CD14-positive monocyte (primary cell): ENCODE results near the gene TEAD1. TPM values are rescaled to one million over a fixed set of nuclear protein-coding genes. Genes with fewer than 3 reads are reported as not detected.

ENCODE experiments used
- DNase-seq, 3 donors: peaks; one replicate each; pipeline ENCODE4 v3.0.0-alpha.2; 2011 to 2022
- H2AFZ ChIP-seq: 2 replicates; pipeline ENCODE4 v1.6.0; 2012; ENCODE audit warnings: mild to moderate bottlenecking, low read depth, low read length, inconsistent platforms; ENCODE audit not compliant: insufficient read depth, poor library complexity, severe bottlenecking
- H3K27ac ChIP-seq, 2 donors: 1 replicate in 1 of 2; 2 replicates in 1 of 2; pipeline ENCODE4 v1.5.1; 2012 to 2013; ENCODE audit warnings: low read length in 2 of 2, control low read depth in 1 of 2, inconsistent platforms in 1 of 2, low read depth in 1 of 2, mild to moderate bottlenecking in 1 of 2
- H3K27me3 ChIP-seq, 2 donors: one replicate each; pipeline versions ENCODE4 v1.6.0 to v1.6.1; 2011 to 2013; ENCODE audit warnings: low read length in 2 of 2; ENCODE audit not compliant: control insufficient read depth in 2 of 2, insufficient read depth in 2 of 2
- H3K36me3 ChIP-seq, 2 donors: replicated peaks in 1 of 2; 1 replicate in 1 of 2; 2 replicates in 1 of 2; pipeline versions ENCODE4 v1.5.1 to v1.6.1; 2012 to 2013; ENCODE audit warnings: low read length in 2 of 2, control low read depth in 1 of 2, inconsistent platforms in 1 of 2, mild to moderate bottlenecking in 1 of 2; ENCODE audit not compliant: insufficient read depth in 2 of 2, control insufficient read depth in 1 of 2
- H3K4me1 ChIP-seq, 2 donors: 1 replicate in 1 of 2; 2 replicates in 1 of 2; pipeline versions ENCODE4 v1.5.1 to v1.6.1; 2012 to 2013; ENCODE audit warnings: low read length in 2 of 2, control low read depth in 1 of 2, inconsistent platforms in 1 of 2, mild to moderate bottlenecking in 1 of 2, moderate library complexity in 1 of 2; ENCODE audit not compliant: insufficient read depth in 2 of 2, control insufficient read depth in 1 of 2
- H3K4me2 ChIP-seq: replicated peaks from 2 replicates; pipeline ENCODE3; 2012; ENCODE audit warnings: low read length, moderate library complexity, mild to moderate bottlenecking; ENCODE audit not compliant: poor library complexity, severe bottlenecking; ENCODE audit errors: extremely low read depth
- H3K4me3 ChIP-seq, 3 experiments: fragments of 200-600 bp in 1 of 3; sonication (generic) in 1 of 3; replicated peaks in 1 of 3; 1 replicate in 2 of 3; 2 replicates in 1 of 3; pipeline ENCODE4 v1.5.1; 2011 to 2013; ENCODE audit warnings: low read length in 3 of 3, mild to moderate bottlenecking in 3 of 3, control low read depth in 2 of 3, low read depth in 2 of 3, inconsistent platforms in 1 of 3, moderate library complexity in 1 of 3
- H3K79me2 ChIP-seq: 2 replicates; pipeline ENCODE4 v1.6.0; 2012; ENCODE audit warnings: mild to moderate bottlenecking, control low read depth, inconsistent platforms, low read length, moderate library complexity; ENCODE audit not compliant: insufficient read depth
- H3K9ac ChIP-seq: 2 replicates; pipeline ENCODE4 v1.6.0; 2017; ENCODE audit warnings: low read length, mild to moderate bottlenecking; ENCODE audit not compliant: insufficient read depth, poor library complexity, severe bottlenecking
- H3K9me3 ChIP-seq, 2 donors: replicated peaks in 1 of 2; 1 replicate in 1 of 2; 2 replicates in 1 of 2; pipeline versions ENCODE4 v1.5.1 to v1.6.1; 2012 to 2013; ENCODE audit warnings: low read length in 2 of 2, control low read depth in 1 of 2; ENCODE audit not compliant: control insufficient read depth in 1 of 2, insufficient read depth in 1 of 2
- H4K20me1 ChIP-seq: 2 replicates; pipeline ENCODE4 v1.6.0; 2012; ENCODE audit warnings: mild to moderate bottlenecking, low read length, control low read depth, moderate library complexity; ENCODE audit not compliant: insufficient read depth
- H3K27ac Mint-ChIP-seq, 7 donors: one replicate each; pipeline ENCODE4 v1.8.0; 2020; ENCODE audit warnings: mild to moderate bottlenecking in 7 of 7, mixed read lengths in 7 of 7, moderate library complexity in 6 of 7, inconsistent platforms in 2 of 7
- H3K27me3 Mint-ChIP-seq, 3 donors: one replicate each; pipeline ENCODE4 v1.8.0; 2021 to 2022; ENCODE audit warnings: low read depth in 3 of 3, mild to moderate bottlenecking in 3 of 3, mixed read lengths in 3 of 3, moderate library complexity in 3 of 3, inconsistent platforms in 1 of 3
- H3K36me3 Mint-ChIP-seq, 2 donors: one replicate each; pipeline ENCODE4 v1.8.0; 2020; ENCODE audit warnings: mixed read lengths in 2 of 2, inconsistent platforms in 1 of 2, mild to moderate bottlenecking in 1 of 2
- H3K4me1 Mint-ChIP-seq: one replicate; pipeline ENCODE4 v1.8.0; 2020; ENCODE audit warnings: mild to moderate bottlenecking, mixed read lengths
- H3K4me3 Mint-ChIP-seq, 2 donors: one replicate each; pipeline ENCODE4 v1.8.0; 2020; ENCODE audit warnings: mild to moderate bottlenecking in 2 of 2, mixed read lengths in 2 of 2, moderate library complexity in 1 of 2
- H3K9me3 Mint-ChIP-seq, 7 donors: one replicate each; pipeline ENCODE4 v1.8.0; 2020 to 2022; ENCODE audit warnings: mixed read lengths in 7 of 7, mild to moderate bottlenecking in 6 of 7, moderate library complexity in 6 of 7, inconsistent platforms in 2 of 7
- CTCF ChIP-seq: fragments of 200-600 bp; IDR thresholded peaks from one replicate; pipeline ENCODE4 v1.8.0; 2022; ENCODE audit warnings: antibody characterized with exemption, mild to moderate bottlenecking
- WGBS: methylation state at CpG from one replicate; pipeline ENCODE4 v1.1.5; 2013; ENCODE audit warnings: missing lambda C conversion rate; ENCODE audit not compliant: insufficient coverage; 5-methylcytosine and 5-hydroxymethylcytosine counted together
- intact Hi-C, 2 donors: fragments of 100-400 bp; cut with micrococcal nuclease; formaldehyde crosslinking; loops; one replicate each; pipeline versions ENCODE4 v1.15.0 to v1.15.1; 2023
- polyA plus RNA-seq, 3 donors: library from polyadenylated mRNA; depleted of rRNA in 1 of 3; unstranded in 2 of 3; stranded (reverse) in 1 of 3; fragments of 300-500 nt in 2 of 3; fragments of >200 nt in 1 of 3; fragmentation: Illumina TruSeq in 2 of 3; gene quantifications; 1 replicate in 2 of 3; 2 replicates in 1 of 3; pipeline ENCODE4 v1.2.3, GENCODE V29; 2012 to 2021

TEAD1 gene
- polyA plus RNA-seq, 3 donors, result not detected

GRCh38 chr11:12840871-12841660 lies 166.8 kb downstream of the TEAD1 start:
- Mint-ChIP-seq H3K4me3 (no peak overlapping the region), H3K4me1 (no peaks in the 10 kb centered on the region), H3K9me3 (peaks cover 0 to 3% (median 0%) of the 10 kb centered on the region in 7 donors), H3K27ac (no peak overlapping the region), H3K36me3 (no peaks in the 10 kb centered on the region), H3K27me3 (peaks cover 3 to 10% (median 9%) of the 10 kb centered on the region in 3 donors)
- TF ChIP-seq CTCF, result no peak
- DNase-seq, result no peak
- H3K27ac ChIP-seq, result no peak overlapping the region
- WGBS, result no CpG with 5 or more reads among the region's 6 CpGs
- no peaks in the 10 kb centered on the region for H4K20me1 ChIP-seq
- H3K9ac ChIP-seq, result no peak overlapping the region
- H3K36me3 ChIP-seq, result no peaks in the 10 kb centered on the region
- H3K9me3 ChIP-seq, result no peaks in the 10 kb centered on the region
- no peaks in the 10 kb centered on the region for H3K4me1 ChIP-seq
- intact Hi-C loops, result no loop called here
- no peak overlapping the region for H2AFZ ChIP-seq
- no peak overlapping the region for H3K4me3 ChIP-seq
- H3K4me2 ChIP-seq, result no peak overlapping the region
- H3K79me2 ChIP-seq, result no peaks in the 10 kb centered on the region
- peaks cover 7 to 10% of the 10 kb centered on the region in 2 donors for H3K27me3 ChIP-seq

- H3K4me1 Mint-ChIP-seq, result no peaks in the 10 kb centered on the region
- no peaks in the 10 kb centered on the region for H3K36me3 Mint-ChIP-seq
- peaks cover 3 to 10% (median 9%) of the 10 kb centered on the region in 3 donors for H3K27me3 Mint-ChIP-seq
- no peak overlapping the region for H2AFZ ChIP-seq
- H3K9ac ChIP-seq, result no peak overlapping the region
- H3K4me2 ChIP-seq, result no peak overlapping the region
- no peak overlapping the region for H3K4me3 ChIP-seq
- no peaks in the 10 kb centered on the region for H3K4me1 ChIP-seq
- no peak for DNase-seq
- H3K36me3 ChIP-seq, result no peaks in the 10 kb centered on the region
- H4K20me1 ChIP-seq, result no peaks in the 10 kb centered on the region
- peaks cover 7 to 10% of the 10 kb centered on the region in 2 donors for H3K27me3 ChIP-seq
- 2% methylated on average over 5 of the region's 9 CpGs for WGBS
- no peaks in the 10 kb centered on the region for H3K9me3 ChIP-seq
- TF ChIP-seq CTCF, result no peak
- H3K27ac Mint-ChIP-seq, result no peak overlapping the region
- intact Hi-C loops, result no loop called here
- H3K4me3 Mint-ChIP-seq, result no peak overlapping the region
- H3K9me3 Mint-ChIP-seq, result peaks cover 0 to 3% (median 0%) of the 10 kb centered on the region in 7 donors
- H3K27ac ChIP-seq, result no peak overlapping the region
- H3K79me2 ChIP-seq, result no peaks in the 10 kb centered on the region
Observed at GRCh38 chr11:12841946-12842630, 167.9 kb downstream of the TEAD1 start.
